OCI-LY3 (cell line): ENCODE measurements around the gene OR51F2.

Experiments used
- EZH2phosphoT487 ChIP-seq: fragments of 200-600 bp; shearing (Covaris generic); IDR thresholded peaks from 2 replicates; pipeline ENCODE4 v1.6.1; 2018; ENCODE audit warnings: antibody characterized with exemption, mixed run types, low read depth
- TF ChIP-seq, protein P1 (sequence below): fragments of 200-600, 300-600 bp; sonication (generic); IDR thresholded peaks from 2 replicates; pipeline ENCODE4 v1.5.1; 2014; ENCODE audit warnings: antibody characterized with exemption, low read length, low read depth

DNA sequence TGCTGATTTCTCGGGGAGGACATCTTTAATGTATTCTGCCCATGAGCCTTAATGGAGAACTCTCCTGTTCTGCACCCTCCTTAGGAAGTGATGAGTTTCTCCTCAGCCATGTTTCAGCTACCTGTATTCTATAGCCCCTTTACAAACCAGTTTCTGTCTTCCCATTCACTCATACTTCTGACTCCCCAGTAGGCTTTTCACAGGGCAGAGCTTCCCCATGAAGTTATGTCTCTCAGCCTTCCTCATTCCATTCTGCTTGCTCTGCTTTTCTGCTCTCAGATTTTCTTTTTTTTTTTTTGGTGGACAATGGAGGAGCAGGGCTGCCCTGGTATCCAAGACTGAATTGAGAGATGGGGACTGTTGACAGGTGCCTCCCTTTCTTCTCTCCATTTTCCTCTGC, 12.6 kb upstream of the OR51F2 start:
- TF ChIP-seq, protein P1, sequence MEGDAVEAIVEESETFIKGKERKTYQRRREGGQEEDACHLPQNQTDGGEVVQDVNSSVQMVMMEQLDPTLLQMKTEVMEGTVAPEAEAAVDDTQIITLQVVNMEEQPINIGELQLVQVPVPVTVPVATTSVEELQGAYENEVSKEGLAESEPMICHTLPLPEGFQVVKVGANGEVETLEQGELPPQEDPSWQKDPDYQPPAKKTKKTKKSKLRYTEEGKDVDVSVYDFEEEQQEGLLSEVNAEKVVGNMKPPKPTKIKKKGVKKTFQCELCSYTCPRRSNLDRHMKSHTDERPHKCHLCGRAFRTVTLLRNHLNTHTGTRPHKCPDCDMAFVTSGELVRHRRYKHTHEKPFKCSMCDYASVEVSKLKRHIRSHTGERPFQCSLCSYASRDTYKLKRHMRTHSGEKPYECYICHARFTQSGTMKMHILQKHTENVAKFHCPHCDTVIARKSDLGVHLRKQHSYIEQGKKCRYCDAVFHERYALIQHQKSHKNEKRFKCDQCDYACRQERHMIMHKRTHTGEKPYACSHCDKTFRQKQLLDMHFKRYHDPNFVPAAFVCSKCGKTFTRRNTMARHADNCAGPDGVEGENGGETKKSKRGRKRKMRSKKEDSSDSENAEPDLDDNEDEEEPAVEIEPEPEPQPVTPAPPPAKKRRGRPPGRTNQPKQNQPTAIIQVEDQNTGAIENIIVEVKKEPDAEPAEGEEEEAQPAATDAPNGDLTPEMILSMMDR = no peak
- TF ChIP-seq EZH2phosphoT487 = no peak
